ENCODE data around the gene SLC37A4.

DNA sequence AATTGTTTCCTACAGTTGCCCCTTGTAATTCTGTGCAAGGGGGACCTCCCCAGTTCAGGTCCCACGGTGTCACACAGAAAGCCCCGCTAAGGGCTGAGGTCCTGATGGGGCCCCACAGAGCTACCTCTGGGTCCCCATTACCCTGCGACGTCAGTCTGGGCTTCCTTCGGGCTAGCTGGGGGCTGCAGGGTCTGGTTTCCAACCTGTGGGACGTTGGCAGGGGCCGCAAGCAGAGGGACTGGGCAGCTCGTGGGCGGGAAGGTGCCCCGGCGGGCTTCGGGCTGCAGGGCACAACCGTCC lies 698 bp downstream of the SLC37A4 start:
- TF ChIP-seq, protein P1, sequence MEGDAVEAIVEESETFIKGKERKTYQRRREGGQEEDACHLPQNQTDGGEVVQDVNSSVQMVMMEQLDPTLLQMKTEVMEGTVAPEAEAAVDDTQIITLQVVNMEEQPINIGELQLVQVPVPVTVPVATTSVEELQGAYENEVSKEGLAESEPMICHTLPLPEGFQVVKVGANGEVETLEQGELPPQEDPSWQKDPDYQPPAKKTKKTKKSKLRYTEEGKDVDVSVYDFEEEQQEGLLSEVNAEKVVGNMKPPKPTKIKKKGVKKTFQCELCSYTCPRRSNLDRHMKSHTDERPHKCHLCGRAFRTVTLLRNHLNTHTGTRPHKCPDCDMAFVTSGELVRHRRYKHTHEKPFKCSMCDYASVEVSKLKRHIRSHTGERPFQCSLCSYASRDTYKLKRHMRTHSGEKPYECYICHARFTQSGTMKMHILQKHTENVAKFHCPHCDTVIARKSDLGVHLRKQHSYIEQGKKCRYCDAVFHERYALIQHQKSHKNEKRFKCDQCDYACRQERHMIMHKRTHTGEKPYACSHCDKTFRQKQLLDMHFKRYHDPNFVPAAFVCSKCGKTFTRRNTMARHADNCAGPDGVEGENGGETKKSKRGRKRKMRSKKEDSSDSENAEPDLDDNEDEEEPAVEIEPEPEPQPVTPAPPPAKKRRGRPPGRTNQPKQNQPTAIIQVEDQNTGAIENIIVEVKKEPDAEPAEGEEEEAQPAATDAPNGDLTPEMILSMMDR (IDR thresholded peaks at IDR 0.05; ENCODE audit: extremely low read depth in 1 of 2, insufficient read depth in 1 of 2, low read depth in 1 of 2, low read length in 2 of 2) = no peak
- TF ChIP-seq EZH2 (IDR thresholded peaks at IDR 0.05; ENCODE audit: borderline replicate concordance, low read depth, low read length, severe bottlenecking) = no peak
- TF ChIP-seq POLR2A (IDR thresholded peaks at IDR 0.05; ENCODE audit: low read depth, low read length) = no peak

Measured in endothelial cell of umbilical vein (primary cell).